Motor neuron (in vitro differentiated cells): ENCODE measurements around the gene P2RY1. TPM values are rescaled to one million over a fixed set of nuclear protein-coding genes. Genes with fewer than 3 reads are reported as not detected.
"Not testable (repeated sequence)": the region's sequence is repeated elsewhere in the genome, so short reads cannot be mapped to it uniquely, and the experiment has no call there.

ENCODE experiments used
- ATAC-seq, 8 experiments: fragments of 200-7000 bp; cut with Tn5 transposase; replicated peaks in 6 of 8; 2 replicates each; pipeline ENCODE4 v1.8.0; 2021; ENCODE audit warnings: mild to moderate bottlenecking in 8 of 8, moderate library complexity in 8 of 8
- H3K27ac ChIP-seq, 2 donors: fragments of 250-450 bp; sonication (Bioruptor Pico); 2 replicates each; pipeline ENCODE4 v1.9.0; 2021; ENCODE audit warnings: antibody characterized with exemption in 2 of 2, mild to moderate bottlenecking in 2 of 2, moderate library complexity in 1 of 2
- H3K4me1 ChIP-seq, 2 donors: fragments of 250-450 bp; sonication (Bioruptor Pico); replicated peaks in 1 of 2; 2 replicates each; pipeline ENCODE4 v1.6.1; 2021; ENCODE audit warnings: antibody characterized with exemption in 2 of 2, mild to moderate bottlenecking in 2 of 2, moderate library complexity in 1 of 2
- H3K4me3 ChIP-seq, 5 donors: fragments of 250-450 bp; sonication (Bioruptor Pico); 2 replicates each; pipeline ENCODE4 v1.9.0; 2021; ENCODE audit warnings: antibody characterized with exemption in 5 of 5, mild to moderate bottlenecking in 5 of 5, moderate library complexity in 4 of 5
- WGBS, 10 experiments: fragments of 450-650 bp; shearing (Covaris generic); methylation state at CpG; one replicate each; pipeline ENCODE4 v1.0.0; 2022; 5-methylcytosine and 5-hydroxymethylcytosine counted together
- in situ Hi-C, 9 experiments: fragments of 400-800 bp; cut with MboI; loops; one replicate each; pipeline ENCODE4 v1.15.0; 2021; ENCODE audit warnings: low sequenced_read_pairs in 9 of 9, low pct_unique_long_range_greater_than_20kb in 2 of 9; ENCODE audit not compliant: unreplicated experiment in 9 of 9
- total RNA-seq, 8 experiments: library from RNA; unstranded; fragments of 300-600 nt; gene quantifications; 2 replicates each; pipeline versions ENCODE4 v1.2.3 to v1.2.4, GENCODE V29; 2022

The P2RY1 gene
- total RNA-seq, 8 experiments from 2014 or later, result 1.5 to 15.3 (median 2.3) TPM

GRCh38 chr3:152827313-152827712 lies 7.6 kb upstream of the P2RY1 start:
- H3K4me3 ChIP-seq, result no peak overlapping the region
- in situ Hi-C loops, result no loop called here
- WGBS, 10 experiments, result 75 to 100% (median 85%) methylated on average over 1 to 3 of the region's 3 CpGs
- H3K27ac ChIP-seq, result no peak overlapping the region
- ATAC-seq, result no peak
- H3K4me1 ChIP-seq, result no peaks in the 10 kb centered on the region

DNA sequence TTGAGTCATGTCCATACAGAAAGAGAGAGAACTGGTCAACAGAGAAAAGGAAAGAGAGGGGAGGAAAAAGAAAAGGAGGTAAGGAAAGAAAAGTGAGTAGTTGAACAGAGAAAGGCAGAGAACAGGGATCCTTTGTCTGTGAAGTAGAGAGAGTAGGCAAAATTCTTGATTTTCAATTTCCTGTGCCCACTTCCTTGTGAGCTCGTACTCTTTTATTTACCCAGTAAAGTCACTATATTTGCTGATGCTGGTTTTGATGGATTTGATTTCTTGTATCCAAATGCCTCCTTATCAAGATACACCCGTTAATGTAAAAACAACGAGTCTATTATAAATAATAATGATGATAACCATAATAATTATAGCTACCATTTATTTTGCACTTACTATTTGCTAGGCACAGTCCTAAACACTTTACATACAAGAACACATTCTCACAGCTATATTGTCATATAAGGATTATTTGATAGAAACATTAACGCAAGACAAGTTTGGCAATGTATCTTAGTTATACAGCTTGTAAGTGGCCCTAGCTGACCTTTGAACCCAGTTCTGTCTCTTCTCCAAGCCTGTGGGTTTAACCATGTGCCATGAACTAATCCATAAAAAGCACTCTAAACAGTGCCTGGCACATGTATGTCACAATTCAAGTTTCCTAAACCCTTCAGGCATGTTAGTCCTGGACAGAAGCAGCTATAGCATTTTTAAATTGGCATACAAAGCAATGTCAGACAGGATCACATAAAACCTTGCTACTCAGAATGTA lies 6.7 kb upstream of the P2RY1 start:
- no peak for ATAC-seq
- in situ Hi-C loops, result no loop called here
- Histone ChIP-seq H3K4me1 (no peaks in the 10 kb centered on the region), H3K27ac (no peak overlapping the region), H3K4me3 (no peak overlapping the region)
- 60 to 100% (median 86%) methylated on average over 1 to 4 of the region's 4 CpGs for WGBS, 10 experiments

DNA sequence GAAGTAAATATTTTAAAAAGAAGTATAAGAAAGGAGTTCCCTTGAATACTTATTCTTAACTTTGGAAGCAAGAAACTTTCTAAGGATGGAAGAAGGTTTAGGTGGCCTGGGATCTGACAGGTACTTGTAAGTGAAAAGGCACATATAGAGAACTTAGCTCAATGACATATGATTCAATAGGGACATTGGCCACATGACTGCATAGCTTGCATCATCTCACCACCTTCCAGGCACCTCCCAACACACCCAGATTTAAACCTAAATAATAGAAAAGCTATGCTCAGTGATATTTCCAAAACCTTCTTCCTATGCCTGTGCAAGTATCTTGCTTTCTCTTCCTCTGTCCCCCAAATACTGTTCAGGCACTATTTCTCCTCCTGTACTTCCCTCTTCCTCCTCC lies 4.7 kb upstream of the P2RY1 start:
- in situ Hi-C loops, result no loop called here
- Histone ChIP-seq H3K4me3 (no peak overlapping the region), H3K27ac (no peak overlapping the region), H3K4me1 (no peaks in the 10 kb centered on the region)
- no peak for ATAC-seq

DNA sequence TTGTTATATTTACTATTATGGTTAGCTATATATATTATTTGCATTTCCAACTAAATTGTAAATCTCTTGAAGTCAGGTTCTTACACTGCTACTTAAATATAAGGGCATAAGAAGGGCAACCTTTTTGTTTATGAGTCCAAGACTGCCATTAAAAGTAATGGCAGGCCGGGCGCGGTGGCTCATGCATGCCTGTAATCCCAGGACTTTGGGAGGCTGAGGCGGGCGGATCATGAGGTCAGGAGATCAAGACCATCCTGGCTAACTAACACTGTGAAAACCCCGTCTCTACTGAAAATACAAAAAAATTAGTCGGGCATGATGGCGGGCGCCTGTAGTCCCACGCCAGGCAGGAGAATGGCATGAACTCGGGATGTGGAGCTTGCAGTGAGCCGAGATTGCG lies 2.9 kb upstream of the P2RY1 start:
- no peak for ATAC-seq
- WGBS, 10 experiments, result 80 to 100% (median 98%) methylated on average over 1 to 10 of the region's 13 CpGs; no CpG with 5 or more reads in 1 of the 10 experiments
- in situ Hi-C loops, result no loop called here
- Histone ChIP-seq H3K27ac (no peak overlapping the region), H3K4me3 (no peak overlapping the region), H3K4me1 (no peaks in the 10 kb centered on the region)

- in situ Hi-C loops, result no loop called here
- ATAC-seq, result no peak
- Histone ChIP-seq H3K4me3 (no peak overlapping the region), H3K4me1 (no peaks in the 10 kb centered on the region), H3K27ac (no peak overlapping the region)
Observed at GRCh38 chr3:152833089-152833488, 1.8 kb upstream of the P2RY1 start.

GRCh38 chr3:152834191-152834775 lies 648 bp upstream of the P2RY1 start:
- Histone ChIP-seq H3K4me1 (no peaks in the 10 kb centered on the region), H3K27ac (peak overlapping the region in 1 of 2 donors; percentile 30), H3K4me3 (peak overlapping the region; percentile 48 to 74 (median 59))
- in situ Hi-C loops, result no loop called here
- 4 to 38% (median 25%) methylated on average over 2 to 14 of the region's 17 CpGs for WGBS, 10 experiments
- ATAC-seq, result peak in 4 of 8 experiments; percentile 51 to 61 (median 57)

GRCh38 chr3:152835601-152836102 lies 721 bp downstream of the P2RY1 start:
- Histone ChIP-seq H3K4me3 (peak overlapping the region; percentile 48 to 74 (median 59)), H3K27ac (no peak overlapping the region), H3K4me1 (no peaks in the 10 kb centered on the region)
- WGBS, 10 experiments, result 0 to 40% (median 0%) methylated on average over 3 to 13 of the region's 47 CpGs; no CpG with 5 or more reads in 4 of the 10 experiments
- peak in 5 of 8 experiments; percentile 15 to 48 (median 26) for ATAC-seq
- in situ Hi-C loops, result no loop called here

DNA sequence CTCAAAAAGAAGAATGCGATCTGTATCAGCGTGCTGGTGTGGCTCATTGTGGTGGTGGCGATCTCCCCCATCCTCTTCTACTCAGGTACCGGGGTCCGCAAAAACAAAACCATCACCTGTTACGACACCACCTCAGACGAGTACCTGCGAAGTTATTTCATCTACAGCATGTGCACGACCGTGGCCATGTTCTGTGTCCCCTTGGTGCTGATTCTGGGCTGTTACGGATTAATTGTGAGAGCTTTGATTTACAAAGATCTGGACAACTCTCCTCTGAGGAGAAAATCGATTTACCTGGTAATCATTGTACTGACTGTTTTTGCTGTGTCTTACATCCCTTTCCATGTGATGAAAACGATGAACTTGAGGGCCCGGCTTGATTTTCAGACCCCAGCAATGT lies 1.3 kb downstream of the P2RY1 start:
- WGBS, 10 experiments, result 25 to 100% (median 54%) methylated on average over 2 to 9 of the region's 14 CpGs; no CpG with 5 or more reads in 2 of the 10 experiments
- in situ Hi-C loops, result no loop called here
- Histone ChIP-seq H3K4me3 (peak overlapping the region; percentile 48 to 74 (median 59)), H3K27ac (no peak overlapping the region), H3K4me1 (no peaks in the 10 kb centered on the region)
- no peak for ATAC-seq

GRCh38 chr3:152839511-152839910 lies 4.6 kb downstream of the P2RY1 start:
- no peak overlapping the region for H3K4me3 ChIP-seq
- no peaks in the 10 kb centered on the region for H3K4me1 ChIP-seq

DNA sequence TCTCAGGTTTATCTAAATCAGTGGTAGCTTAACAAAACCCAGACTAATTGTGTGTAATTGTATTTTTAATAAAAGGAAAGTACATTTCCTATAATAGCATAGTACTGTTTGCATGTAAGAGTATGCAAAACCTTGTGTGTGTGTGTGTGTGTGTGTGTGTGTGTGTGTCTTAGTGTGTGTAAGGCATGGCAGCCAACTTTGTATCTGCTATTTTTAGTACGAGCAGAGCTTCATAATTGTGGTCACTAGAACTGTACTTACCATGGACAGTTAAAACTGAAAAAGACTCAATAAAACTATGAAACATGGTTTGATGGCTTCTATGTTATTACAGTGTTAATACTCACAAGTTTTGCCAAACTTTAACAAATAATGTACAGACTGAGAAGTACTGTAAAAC lies 6.2 kb downstream of the P2RY1 start:
- in situ Hi-C loops, result no loop called here
- Histone ChIP-seq H3K4me1 (no peaks in the 10 kb centered on the region), H3K4me3 (no peak overlapping the region), H3K27ac (no peak overlapping the region)
- 71 to 100% (median 88%) methylated on average over 1 of the region's 1 CpG; no CpG with 5 or more reads in 4 of the 10 experiments for WGBS, 10 experiments
- ATAC-seq, result no peak

More at GRCh38 chr3:152839511-152839910, 4.6 kb downstream of the P2RY1 start:
- WGBS, 10 experiments, result 14 to 100% (median 89%) methylated on average over 1 of the region's 1 CpG; no CpG with 5 or more reads in 3 of the 10 experiments
- ATAC-seq, result no peak
- in situ Hi-C loops, result no loop called here
- no peak overlapping the region for H3K27ac ChIP-seq

- in situ Hi-C loops, result no loop called here
- ATAC-seq, result peak in 1 of 8 experiments; percentile 41
- no peak overlapping the region for H3K4me3 ChIP-seq
- no peak overlapping the region for H3K27ac ChIP-seq
- H3K4me1 ChIP-seq, result no peaks in the 10 kb centered on the region
Observed at GRCh38 chr3:152842413-152842812, 7.5 kb downstream of the P2RY1 start.

- ATAC-seq, result no peak
- H3K4me1 ChIP-seq, result no peaks in the 10 kb centered on the region
- no peak overlapping the region for H3K27ac ChIP-seq
- in situ Hi-C loops, result no loop called here
- H3K4me3 ChIP-seq, result no peak overlapping the region
Observed at GRCh38 chr3:152843955-152844354, 9.0 kb downstream of the P2RY1 start.

- ATAC-seq, in situ Hi-C loops, H3K4me1 ChIP-seq, H3K27ac ChIP-seq, H3K4me3 ChIP-seq: not testable (repeated sequence)
- WGBS, 10 experiments, result 56 to 100% (median 92%) methylated on average over 1 to 2 of the region's 3 CpGs; no CpG with 5 or more reads in 5 of the 10 experiments
Observed at GRCh38 chr3:152846572-152847202, 11.8 kb downstream of the P2RY1 start.
